Thyroid gland (tissue), 4 donors: ENCODE data around the gene TMEM132D.

Experiments
- POLR2A ChIP-seq, 2 donors: fragments of 450-650 bp; IDR thresholded peaks; one replicate each; pipeline ENCODE4 v1.6.1; 2017; ENCODE audit warnings: antibody characterized with exemption in 2 of 2, mild to moderate bottlenecking in 2 of 2, moderate library complexity in 1 of 2
- TF ChIP-seq, protein P1 (sequence below), 6 experiments: fragments of 200-600 bp in 3 of 6; fragments of 450-650 bp in 3 of 6; sonication (generic) in 3 of 6; IDR thresholded peaks; one replicate each; pipeline ENCODE4 v1.5.1; 2016 to 2019; ENCODE audit warnings: antibody characterized with exemption in 6 of 6, mild to moderate bottlenecking in 2 of 6, inconsistent platforms in 1 of 6, moderate library complexity in 1 of 6

- TF ChIP-seq POLR2A (IDR thresholded peaks at IDR 0.05) = no peak
- TF ChIP-seq, protein P1, sequence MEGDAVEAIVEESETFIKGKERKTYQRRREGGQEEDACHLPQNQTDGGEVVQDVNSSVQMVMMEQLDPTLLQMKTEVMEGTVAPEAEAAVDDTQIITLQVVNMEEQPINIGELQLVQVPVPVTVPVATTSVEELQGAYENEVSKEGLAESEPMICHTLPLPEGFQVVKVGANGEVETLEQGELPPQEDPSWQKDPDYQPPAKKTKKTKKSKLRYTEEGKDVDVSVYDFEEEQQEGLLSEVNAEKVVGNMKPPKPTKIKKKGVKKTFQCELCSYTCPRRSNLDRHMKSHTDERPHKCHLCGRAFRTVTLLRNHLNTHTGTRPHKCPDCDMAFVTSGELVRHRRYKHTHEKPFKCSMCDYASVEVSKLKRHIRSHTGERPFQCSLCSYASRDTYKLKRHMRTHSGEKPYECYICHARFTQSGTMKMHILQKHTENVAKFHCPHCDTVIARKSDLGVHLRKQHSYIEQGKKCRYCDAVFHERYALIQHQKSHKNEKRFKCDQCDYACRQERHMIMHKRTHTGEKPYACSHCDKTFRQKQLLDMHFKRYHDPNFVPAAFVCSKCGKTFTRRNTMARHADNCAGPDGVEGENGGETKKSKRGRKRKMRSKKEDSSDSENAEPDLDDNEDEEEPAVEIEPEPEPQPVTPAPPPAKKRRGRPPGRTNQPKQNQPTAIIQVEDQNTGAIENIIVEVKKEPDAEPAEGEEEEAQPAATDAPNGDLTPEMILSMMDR (IDR thresholded peaks at IDR 0.05) = no peak
Observed at GRCh38 chr12:129886541-129886940, 17.3 kb downstream of the TMEM132D start.
